T-helper 2 cell (primary cell): Measurements from ENCODE around the gene ARID1B.

Experiments
- DNase-seq, 5 experiments: peaks; one replicate each; pipeline versions ENCODE4 v3.0.0 to v3.0.0-alpha.2; 2012 to 2022

ARID1B gene

DNA sequence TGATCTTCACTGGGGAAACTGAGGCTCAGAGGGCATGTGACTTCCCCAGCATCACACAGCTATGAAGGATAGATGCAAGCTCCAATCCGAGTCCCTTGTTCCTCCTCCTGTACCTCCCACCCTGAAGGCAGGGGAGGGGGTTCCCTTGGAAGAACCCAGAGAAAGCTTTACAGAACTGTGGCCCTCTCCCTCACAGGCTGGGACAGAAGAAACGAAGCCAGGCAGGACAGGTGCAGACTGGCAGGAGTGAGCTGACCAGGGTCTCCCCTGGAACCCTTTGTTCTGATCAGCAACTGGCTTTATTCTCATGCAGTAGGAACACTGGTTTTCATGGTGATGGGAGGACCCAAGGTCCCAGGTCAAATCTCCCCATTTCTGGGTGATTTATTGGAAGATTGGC, 456.0 kb downstream of the ARID1B start:
- DNase-seq: no peak

GRCh38 chr6:157233686-157234085, 456.5 kb downstream of the ARID1B start:
- DNase-seq: no peak

DNA sequence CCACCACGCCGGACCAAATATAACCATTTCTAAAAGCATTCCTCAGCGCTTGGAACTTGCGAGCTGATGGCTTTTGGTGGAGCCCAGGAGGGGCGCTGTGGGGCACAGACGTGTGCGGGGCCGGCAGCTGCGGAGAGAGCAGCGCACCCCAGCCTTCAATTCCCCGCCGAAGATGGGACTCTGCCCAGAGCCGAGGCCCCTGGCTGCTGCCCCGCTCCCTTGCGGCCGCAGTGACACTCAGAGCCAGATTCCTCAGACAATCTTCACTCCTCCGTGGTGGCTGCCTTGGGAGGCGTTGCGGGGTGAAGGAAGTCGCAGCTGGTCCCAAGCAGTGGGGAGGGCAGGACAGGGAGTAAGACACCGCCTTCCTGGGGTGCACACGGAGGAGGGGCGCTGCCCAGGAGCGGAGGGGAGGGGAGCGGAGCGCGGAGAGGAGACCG, 458.4 kb downstream of the ARID1B start:
- peak in 4 of 5 experiments; percentile 29 to 66 (median 40) for DNase-seq

- peak in 1 of 5 experiments; percentile 10 for DNase-seq
Observed at GRCh38 chr6:157236040-157236725, 459.0 kb downstream of the ARID1B start.

- DNase-seq: peak in 2 of 5 experiments; percentile 29 to 37
Observed at GRCh38 chr6:157238346-157238745, 461.2 kb downstream of the ARID1B start.

GRCh38 chr6:157239148-157239547, 462.0 kb downstream of the ARID1B start:
- no peak for DNase-seq

DNA sequence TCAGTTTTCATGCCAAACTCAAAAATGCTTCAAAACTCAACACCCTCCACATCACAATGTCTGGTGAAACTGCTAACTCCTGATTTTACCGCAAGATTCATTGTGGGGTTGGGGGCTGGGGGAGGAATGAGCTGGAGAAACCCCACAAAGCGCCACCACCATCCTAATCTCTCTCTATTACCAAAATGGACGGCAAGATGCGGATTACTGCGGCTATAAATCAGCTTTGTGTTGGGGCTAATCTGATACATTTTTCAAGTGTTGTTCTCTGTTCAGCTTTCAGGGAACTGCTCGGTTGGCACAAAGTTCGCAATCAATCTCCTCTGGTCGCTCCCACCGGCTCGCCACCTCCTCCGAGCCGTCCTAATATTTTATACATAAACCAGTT, 462.5 kb downstream of the ARID1B start:
- DNase-seq: no peak

- DNase-seq: no peak
Observed at GRCh38 chr6:157240059-157240959, 463.1 kb downstream of the ARID1B start.

GRCh38 chr6:157240960-157241311, 463.8 kb downstream of the ARID1B start:
- no peak for DNase-seq

GRCh38 chr6:157242791-157243190, 465.6 kb downstream of the ARID1B start:
- no peak for DNase-seq

DNA sequence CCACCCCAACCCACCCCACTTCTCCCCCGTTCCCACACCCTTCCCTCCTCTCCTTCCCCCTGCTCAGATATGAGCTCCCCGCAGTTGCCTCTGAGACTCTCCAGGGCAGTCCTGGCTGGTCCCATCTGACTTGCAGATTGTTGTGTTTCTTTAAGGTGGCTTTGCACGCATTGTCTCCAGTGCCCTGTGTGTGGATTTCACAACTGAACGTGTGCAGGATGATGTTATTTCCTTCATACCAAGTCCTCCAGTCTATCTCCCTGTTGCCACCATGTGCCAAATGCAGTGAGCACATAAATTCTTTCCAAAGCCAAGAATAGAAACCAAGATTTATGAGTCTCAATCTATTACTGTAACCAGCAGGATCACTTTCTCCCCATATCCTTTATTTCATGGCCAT, 467.0 kb downstream of the ARID1B start:
- DNase-seq: no peak

GRCh38 chr6:157244780-157245179, 467.6 kb downstream of the ARID1B start:
- no peak for DNase-seq

DNA sequence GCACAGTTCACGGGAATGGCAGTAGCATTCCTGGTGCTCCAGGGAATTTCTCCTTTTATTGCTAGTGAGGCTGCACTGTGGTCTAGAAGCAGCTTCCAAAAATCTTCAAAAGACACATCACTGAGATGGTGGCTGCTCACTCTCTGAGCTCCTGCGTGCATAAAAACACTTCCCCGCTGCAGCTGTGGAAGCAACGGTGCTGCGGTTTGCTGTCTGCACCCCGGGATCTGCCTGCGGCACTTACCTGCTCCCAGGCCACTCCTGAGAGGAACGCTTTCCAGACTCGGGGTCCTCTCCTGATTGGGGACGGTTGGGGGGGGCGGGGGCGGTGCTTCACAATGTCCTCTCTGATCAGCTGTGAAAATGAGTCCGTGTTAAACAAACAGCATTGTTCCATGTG, 468.3 kb downstream of the ARID1B start:
- DNase-seq: no peak

DNA sequence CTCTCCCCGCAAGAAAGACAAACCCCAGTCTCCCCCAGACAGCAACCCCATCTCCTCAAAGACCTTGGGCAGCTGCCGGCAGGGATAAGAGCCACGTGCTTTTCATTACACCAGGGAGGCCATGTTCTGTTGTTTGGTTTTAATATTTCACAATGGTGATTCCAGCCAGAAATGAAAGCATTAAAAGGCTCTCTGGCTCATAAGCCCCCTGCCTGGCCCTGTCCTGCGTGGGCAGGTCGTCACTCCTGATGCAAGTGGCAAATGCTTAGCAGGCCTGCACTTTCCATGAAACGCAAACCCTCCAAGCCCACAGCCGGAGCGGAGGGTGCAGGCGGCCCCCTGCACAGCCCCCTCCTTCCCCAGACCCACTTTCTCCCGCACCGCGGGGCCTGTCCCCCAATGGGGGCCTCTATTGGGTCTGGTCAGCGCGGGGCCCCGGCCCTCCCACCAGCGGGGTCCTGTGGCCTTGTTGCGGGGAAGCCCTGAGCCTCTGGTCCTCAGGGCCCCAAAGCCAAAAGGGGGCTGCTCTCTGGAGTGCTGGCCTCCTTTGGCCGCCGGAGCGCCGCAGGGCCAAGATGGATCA, 469.0 kb downstream of the ARID1B start:
- no peak for DNase-seq

DNA sequence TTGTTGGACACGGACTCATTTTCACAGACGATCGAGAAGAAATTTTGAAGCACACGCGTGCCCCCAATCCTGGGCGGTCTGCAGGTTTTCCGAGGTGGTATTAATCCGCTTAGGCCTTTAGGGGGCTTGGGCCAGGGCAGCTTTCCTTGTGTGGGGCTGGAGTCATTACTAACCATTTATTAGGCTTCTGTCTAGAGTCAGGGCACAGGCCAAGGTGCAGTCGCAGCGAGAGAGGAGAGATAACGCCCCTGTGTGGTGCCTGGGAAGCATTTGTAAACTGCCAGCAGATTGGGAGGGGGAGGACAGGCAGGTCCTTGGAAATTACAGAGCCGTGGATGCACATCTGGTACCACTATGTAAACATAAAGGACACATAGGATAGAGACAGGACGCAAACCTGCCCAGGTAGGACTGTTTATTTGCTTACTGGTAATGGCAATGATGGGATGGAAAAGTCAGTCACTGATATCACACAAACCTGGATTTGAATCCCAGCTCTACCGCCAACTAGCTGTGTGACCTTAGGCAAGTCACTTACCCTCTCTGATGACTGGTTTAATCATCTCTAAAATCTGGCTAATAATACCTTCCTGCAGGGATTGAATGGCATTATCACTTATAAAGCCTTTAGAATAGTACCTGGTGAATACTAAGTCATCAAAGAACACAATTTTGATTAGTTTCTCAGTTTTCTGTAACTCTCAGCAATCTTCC, 469.8 kb downstream of the ARID1B start:
- no peak for DNase-seq

- DNase-seq: no peak
Observed at GRCh38 chr6:157248264-157248663, 471.1 kb downstream of the ARID1B start.

DNA sequence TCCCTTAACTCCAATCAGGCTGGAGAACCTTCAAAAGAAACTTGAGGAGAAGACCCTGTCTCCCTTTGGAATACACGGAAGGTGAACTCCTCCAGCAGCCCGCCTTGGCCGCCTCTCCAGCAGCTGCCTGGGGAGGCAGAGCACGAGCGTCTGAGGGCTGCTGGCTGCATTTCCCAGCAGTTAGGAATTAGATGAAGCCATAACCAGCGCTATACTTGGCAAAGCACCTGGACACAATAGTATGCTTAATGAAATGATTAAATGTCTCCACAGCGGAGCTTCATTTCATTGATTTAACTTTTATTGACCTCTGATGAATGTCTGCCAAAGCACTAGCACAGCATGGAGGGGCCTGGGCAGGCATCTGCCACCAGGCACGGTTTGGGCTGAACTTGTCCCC, 472.6 kb downstream of the ARID1B start:
- no peak for DNase-seq

GRCh38 chr6:157251586-157252247, 474.5 kb downstream of the ARID1B start:
- no peak for DNase-seq

DNA sequence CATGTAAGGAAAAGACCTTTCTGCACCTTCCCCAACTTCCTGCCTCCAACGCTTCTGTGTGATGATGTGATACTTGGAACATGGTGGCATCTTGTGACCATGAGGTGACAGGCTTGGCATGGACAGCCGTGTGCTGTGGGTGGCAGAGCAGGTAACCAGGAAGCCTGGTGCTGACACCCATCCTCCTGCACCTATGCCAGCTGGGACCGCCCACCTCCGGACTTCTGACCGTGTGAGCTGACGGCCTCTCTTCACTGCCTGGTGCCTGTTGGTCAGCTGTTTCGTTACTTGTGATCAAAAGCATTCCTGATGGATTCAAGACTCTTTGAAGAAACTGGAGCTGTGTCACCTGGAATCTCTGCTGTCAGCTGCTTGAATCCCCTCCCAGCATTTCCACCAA, 475.8 kb downstream of the ARID1B start:
- no peak for DNase-seq

DNA sequence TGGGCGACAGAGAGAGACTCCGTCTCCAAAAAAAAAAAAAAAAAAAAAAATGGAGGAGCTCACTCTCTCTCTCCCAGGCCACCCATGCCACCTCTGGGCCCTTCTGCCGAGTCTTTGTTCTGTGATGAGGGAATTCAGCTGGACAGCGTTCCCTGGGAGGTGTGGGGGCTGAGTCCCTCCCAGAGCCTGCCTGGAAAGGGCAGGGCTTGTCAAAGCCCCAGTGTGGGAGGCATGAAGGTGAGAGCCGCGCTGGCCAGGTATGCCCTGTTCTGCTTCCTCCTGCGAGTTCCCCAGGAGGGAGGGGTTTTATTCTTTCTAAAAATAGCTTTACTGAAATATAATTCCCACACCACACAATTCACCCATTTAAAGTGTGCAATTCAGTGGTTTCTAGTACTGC, 476.5 kb downstream of the ARID1B start:
- DNase-seq: peak in 1 of 5 experiments; percentile 17

GRCh38 chr6:157254538-157254937, 477.4 kb downstream of the ARID1B start:
- DNase-seq: no peak

DNA sequence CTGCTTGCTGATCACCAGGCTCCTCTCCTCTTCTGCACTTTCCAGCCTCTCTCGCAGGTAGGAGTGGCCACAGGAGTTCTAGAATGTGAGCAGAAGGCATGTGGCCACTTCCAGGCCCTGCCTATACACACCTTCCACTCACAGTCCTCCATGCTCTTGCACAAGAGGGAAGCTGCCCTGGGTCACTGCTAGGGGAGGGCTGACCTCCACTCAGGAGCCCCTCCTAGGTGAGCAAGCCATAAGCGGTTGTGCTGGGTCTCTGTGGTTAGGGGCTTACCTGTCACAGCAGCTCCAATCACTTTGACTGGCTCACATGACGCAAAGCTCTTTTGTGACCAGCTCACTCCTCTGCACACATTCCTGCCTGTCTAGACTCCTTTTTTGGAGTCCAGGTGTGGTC, 477.9 kb downstream of the ARID1B start:
- DNase-seq: no peak
